HFF-Myc (cell line): ENCODE measurements around the gene COL13A1.

Source experiments
- DNase-seq: peaks from one replicate; pipeline ENCODE4 v3.0.0-alpha.2; 2011; ENCODE audit warnings: low read depth; ENCODE audit errors: extremely low read depth
- H3K4me3 ChIP-seq: replicated peaks from 2 replicates; pipeline ENCODE4 v1.5.1; 2011; ENCODE audit warnings: low read depth, mild to moderate bottlenecking, control low read depth, low read length
- CTCF ChIP-seq: IDR thresholded peaks from 2 replicates; pipeline ENCODE4 v1.5.1; 2012; ENCODE audit warnings: mild to moderate bottlenecking, low read depth, low read length, control low read depth; ENCODE audit errors: missing control alignments

COL13A1 gene

DNA sequence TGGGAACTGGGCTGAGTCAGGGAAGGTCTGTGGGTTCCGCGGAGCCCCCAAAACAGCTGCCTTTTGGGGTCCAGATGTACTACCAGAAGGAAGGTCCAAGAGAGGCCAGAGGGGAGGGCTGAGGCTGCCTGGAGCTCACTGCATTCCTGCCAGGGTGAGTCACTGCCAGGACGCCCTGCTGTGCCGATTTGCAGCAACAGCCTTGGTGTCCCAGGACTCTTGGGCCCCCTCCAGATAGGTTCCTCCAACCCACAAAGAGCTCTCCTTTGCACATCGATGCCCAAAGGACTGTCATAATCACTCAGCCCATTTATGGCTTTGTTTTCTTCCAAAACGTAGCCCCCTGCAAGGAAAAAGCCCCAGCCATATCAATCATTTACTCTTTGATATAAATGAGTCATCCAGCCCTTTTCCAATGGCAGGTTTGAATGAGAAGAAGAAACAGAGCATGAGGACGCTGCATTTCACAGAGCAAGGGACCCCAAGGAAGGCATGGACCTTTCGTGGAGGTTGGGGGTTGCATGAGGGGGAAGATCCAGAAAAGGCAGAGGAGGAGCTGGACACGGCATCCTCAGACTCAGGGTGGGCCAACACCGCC lies 32.2 kb upstream of the COL13A1 start:
- peak; percentile 75 for DNase-seq
- H3K4me3 ChIP-seq: no peak overlapping the region
- TF ChIP-seq CTCF: no peak

- no peak overlapping the region for H3K4me3 ChIP-seq
- no peak for DNase-seq
- no peak for TF ChIP-seq CTCF
Measured at GRCh38 chr10:69772933-69773704, 28.6 kb upstream of the COL13A1 start.

GRCh38 chr10:69774596-69774995 lies 27.1 kb upstream of the COL13A1 start:
- no peak for TF ChIP-seq CTCF
- DNase-seq: no peak
- H3K4me3 ChIP-seq: no peak overlapping the region

DNA sequence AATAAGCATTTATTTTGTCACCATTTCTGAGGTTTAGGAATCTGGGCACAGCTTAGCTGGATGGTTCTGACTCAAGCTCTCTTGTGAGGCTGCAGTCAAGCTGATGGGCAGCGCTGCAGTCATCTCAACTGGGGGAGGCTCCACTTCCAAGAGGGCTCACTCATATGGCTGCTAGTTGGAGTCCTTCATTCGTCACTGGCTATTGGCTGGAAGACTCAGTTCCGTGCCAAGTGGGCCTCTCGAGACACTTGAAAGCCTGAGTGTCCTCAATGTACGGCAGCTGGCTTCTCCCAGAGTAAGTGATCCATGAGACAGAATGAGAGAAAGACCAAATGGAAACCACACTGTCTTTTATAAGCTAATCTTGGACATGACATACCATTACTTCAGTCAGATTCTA lies 21.6 kb upstream of the COL13A1 start:
- TF ChIP-seq CTCF: no peak
- no peak for DNase-seq
- no peak overlapping the region for H3K4me3 ChIP-seq

DNA sequence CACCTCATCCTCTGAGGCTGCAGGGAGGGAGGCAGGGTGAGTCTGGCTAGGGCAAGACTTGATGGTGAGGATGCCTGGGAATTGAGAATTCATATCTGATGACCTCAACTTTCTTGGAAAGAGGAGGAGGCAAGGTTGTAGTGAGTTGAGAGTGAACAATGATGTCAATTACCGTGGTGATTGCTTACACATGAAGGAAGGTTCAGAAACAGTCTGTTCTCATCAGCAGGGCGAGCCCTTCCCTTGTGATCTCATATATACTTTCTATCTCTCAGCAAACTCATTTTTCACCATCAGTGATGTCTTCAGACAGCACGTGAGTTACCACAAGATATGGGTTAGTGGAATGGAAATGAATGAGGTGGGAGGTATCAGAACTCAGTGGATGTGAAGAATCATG lies 20.1 kb upstream of the COL13A1 start:
- H3K4me3 ChIP-seq: no peak overlapping the region
- DNase-seq: no peak
- TF ChIP-seq CTCF: no peak

DNA sequence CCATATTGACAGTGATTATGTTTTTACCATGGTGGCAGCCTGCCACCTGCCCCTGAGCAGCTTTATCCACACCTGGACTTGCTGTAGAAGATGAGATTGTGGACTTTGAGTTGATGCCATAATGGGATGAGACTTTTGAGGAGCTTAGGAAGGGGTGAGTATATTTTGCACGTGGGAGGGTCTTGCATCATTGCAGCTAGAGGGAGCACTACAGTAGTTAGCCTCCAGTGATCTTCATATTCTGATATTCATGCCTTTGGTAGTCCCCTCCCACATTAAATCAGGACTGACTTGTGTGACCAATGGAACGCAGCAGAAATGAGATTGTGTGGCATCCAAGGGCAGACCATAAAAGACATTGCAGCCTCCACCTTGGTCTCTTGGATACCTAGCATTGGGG lies 18.2 kb upstream of the COL13A1 start:
- TF ChIP-seq CTCF: no peak
- no peak overlapping the region for H3K4me3 ChIP-seq
- DNase-seq: no peak
